Suprapubic skin (tissue), 4 donors: ENCODE results near the gene RBFA.

Experiments
- EP300 ChIP-seq: sonication (generic); formaldehyde crosslinking; IDR thresholded peaks from one replicate; pipeline ENCODE4 v1.6.1; 2017; ENCODE audit warnings: antibody characterized with exemption
- POLR2A ChIP-seq, 2 donors: fragments of 450-650 bp; IDR thresholded peaks; one replicate each; pipeline ENCODE4 v1.6.1; 2017; ENCODE audit warnings: antibody characterized with exemption in 2 of 2, mild to moderate bottlenecking in 2 of 2, moderate library complexity in 2 of 2
- POLR2AphosphoS5 ChIP-seq, 3 donors: sonication (generic); formaldehyde crosslinking; IDR thresholded peaks; one replicate each; pipeline ENCODE4 v1.6.1; 2017; ENCODE audit warnings: antibody characterized with exemption in 3 of 3
- TF ChIP-seq, protein P1 (sequence below), 2 donors: fragments of 200-600 bp in 1 of 2; fragments of 450-650 bp in 1 of 2; sonication (generic) in 1 of 2; IDR thresholded peaks; one replicate each; pipeline ENCODE4 v1.5.1; 2016 to 2019; ENCODE audit warnings: antibody characterized with exemption in 2 of 2, mild to moderate bottlenecking in 1 of 2, moderate library complexity in 1 of 2

DNA sequence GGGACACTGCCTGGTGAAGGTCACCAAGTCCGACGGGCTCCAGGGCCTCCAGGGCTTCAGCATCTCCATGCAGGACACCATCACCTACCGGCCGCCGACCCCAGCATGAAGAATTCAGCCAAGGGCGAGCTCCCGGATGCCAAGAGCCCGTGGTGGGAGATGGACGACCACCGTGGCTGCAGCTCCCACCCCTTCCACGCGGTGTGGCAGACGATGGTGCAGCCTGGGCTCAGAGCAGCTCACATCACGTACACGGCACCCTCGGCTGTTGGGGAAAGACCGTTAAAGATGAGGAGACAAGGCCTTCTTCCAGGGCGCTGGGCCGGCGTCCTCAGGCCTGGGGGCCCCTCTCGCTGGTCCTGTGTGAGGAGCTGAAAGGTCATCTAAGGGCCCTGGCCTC is 43.6 kb downstream of the RBFA start:
- TF ChIP-seq, protein P1, sequence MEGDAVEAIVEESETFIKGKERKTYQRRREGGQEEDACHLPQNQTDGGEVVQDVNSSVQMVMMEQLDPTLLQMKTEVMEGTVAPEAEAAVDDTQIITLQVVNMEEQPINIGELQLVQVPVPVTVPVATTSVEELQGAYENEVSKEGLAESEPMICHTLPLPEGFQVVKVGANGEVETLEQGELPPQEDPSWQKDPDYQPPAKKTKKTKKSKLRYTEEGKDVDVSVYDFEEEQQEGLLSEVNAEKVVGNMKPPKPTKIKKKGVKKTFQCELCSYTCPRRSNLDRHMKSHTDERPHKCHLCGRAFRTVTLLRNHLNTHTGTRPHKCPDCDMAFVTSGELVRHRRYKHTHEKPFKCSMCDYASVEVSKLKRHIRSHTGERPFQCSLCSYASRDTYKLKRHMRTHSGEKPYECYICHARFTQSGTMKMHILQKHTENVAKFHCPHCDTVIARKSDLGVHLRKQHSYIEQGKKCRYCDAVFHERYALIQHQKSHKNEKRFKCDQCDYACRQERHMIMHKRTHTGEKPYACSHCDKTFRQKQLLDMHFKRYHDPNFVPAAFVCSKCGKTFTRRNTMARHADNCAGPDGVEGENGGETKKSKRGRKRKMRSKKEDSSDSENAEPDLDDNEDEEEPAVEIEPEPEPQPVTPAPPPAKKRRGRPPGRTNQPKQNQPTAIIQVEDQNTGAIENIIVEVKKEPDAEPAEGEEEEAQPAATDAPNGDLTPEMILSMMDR (IDR thresholded peaks at IDR 0.05) = no peak
- TF ChIP-seq POLR2AphosphoS5 (IDR thresholded peaks at IDR 0.05) (no peak), POLR2A (IDR thresholded peaks at IDR 0.05) (no peak), EP300 (no peak)
